T-helper 2 cell treated with Interferon-gamma antibody and Interleukin-4, amounts not matched to agents 100 ng/mL and 5 ng/mL, for 36 hours (primary cell): Measurements from ENCODE around the gene INPP5B. TPM values are rescaled to one million over a fixed set of nuclear protein-coding genes. Genes with fewer than 3 reads are reported as not detected.

Experiments
- total RNA-seq: library from RNA; stranded (reverse); gene quantifications from 2 replicates; pipeline ENCODE4 v1.2.3, GENCODE V29; 2022

Gene INPP5B
- total RNA-seq, 1 donor from 2014 or later: 32.8 TPM

Other genes with a start within 250 kb of the INPP5B start
- gene EPHA10, start 181.9 kb downstream of the INPP5B start, total RNA-seq: 0.07 TPM in 1 of 2 replicates, not detected in the other
- 1.9 TPM in 2 replicates for gene MANEAL, start 153.2 kb downstream of the INPP5B start, total RNA-seq
- 18.9 and 21.2 TPM in 2 replicates for gene C1orf122, start 139.3 kb downstream of the INPP5B start, total RNA-seq
- 22.7 and 23.4 TPM in 2 replicates for gene YRDC, start 138.8 kb downstream of the INPP5B start, total RNA-seq
- 23.7 and 29.1 TPM in 2 replicates for gene MTF1, start 87.5 kb downstream of the INPP5B start, total RNA-seq
- gene SF3A3, start 43.0 kb upstream of the INPP5B start, total RNA-seq: 98.8 and 99.2 TPM in 2 replicates
- 14.7 and 16.3 TPM in 2 replicates for gene FHL3, start 58.5 kb upstream of the INPP5B start, total RNA-seq
- 47.0 and 48.4 TPM in 2 replicates for gene UTP11, start 65.7 kb upstream of the INPP5B start, total RNA-seq
- gene POU3F1, start 99.7 kb upstream of the INPP5B start, total RNA-seq: not detected in 2 replicates